CD4-positive, alpha-beta T cell (primary cell): ENCODE measurements around the gene TDRD5. TPM values are rescaled to one million over a fixed set of nuclear protein-coding genes. Genes with fewer than 3 reads are reported as not detected.

Source experiments
- ATAC-seq: fragments of 200-7000 bp; cut with Tn5 transposase; one replicate; pipeline ENCODE4 v1.10.0; 2022; ENCODE audit warnings: mild to moderate bottlenecking; ENCODE audit not compliant: poor library complexity
- CTCF ChIA-PET: fragments of 350-600 bp; sonication (Branson Sonifier 250); formaldehyde crosslinking; loops from one replicate; lab custom pipeline; 2021; ENCODE audit warnings: antibody characterized with exemption, inconsistent platforms; lab: Charles Lee
- POLR2A ChIA-PET: fragments of 350-600 bp; sonication (Branson Sonifier 250); formaldehyde crosslinking; loops from one replicate; lab custom pipeline; 2021; ENCODE audit warnings: antibody characterized with exemption, inconsistent platforms; lab: Charles Lee
- DNase-seq, 14 experiments: peaks; one replicate each; pipeline ENCODE4 v3.0.0-alpha.2; 2013 to 2020; ENCODE audit warnings: mixed read lengths in 2 of 14
- H3K27ac ChIP-seq, 2 donors: one replicate each; pipeline versions ENCODE4 v1.5.1 to v1.7.0; 2013; ENCODE audit warnings: low read length in 2 of 2, low read depth in 1 of 2, mild to moderate bottlenecking in 1 of 2
- H3K27me3 ChIP-seq, 2 experiments: 1 replicate in 1 of 2; 2 replicates in 1 of 2; pipeline versions ENCODE4 v1.6.1 to v1.7.0; 2013; ENCODE audit warnings: low read length in 2 of 2, control low read depth in 1 of 2, mild to moderate bottlenecking in 1 of 2, moderate library complexity in 1 of 2; ENCODE audit not compliant: insufficient read depth in 2 of 2, control insufficient read depth in 1 of 2
- H3K36me3 ChIP-seq: one replicate; pipeline ENCODE4 v1.6.1; 2013; ENCODE audit warnings: low read length, control low read depth; ENCODE audit not compliant: insufficient read depth
- H3K4me1 ChIP-seq: one replicate; pipeline ENCODE4 v1.6.1; 2013; ENCODE audit warnings: low read length, control low read depth; ENCODE audit not compliant: insufficient read depth
- H3K4me3 ChIP-seq: one replicate; pipeline ENCODE4 v1.5.1; 2013; ENCODE audit warnings: mild to moderate bottlenecking, low read length, moderate library complexity
- H3K9me3 ChIP-seq, 2 experiments: 1 replicate in 1 of 2; 2 replicates in 1 of 2; pipeline versions ENCODE4 v1.6.1 to v1.7.0; 2013; ENCODE audit warnings: low read length in 2 of 2, mild to moderate bottlenecking in 2 of 2, control low read depth in 1 of 2, moderate library complexity in 1 of 2; ENCODE audit not compliant: control insufficient read depth in 1 of 2, insufficient read depth in 1 of 2
- H3K27ac Mint-ChIP-seq: one replicate; pipeline ENCODE4 v1.8.0; 2020; ENCODE audit warnings: mixed read lengths
- H3K27me3 Mint-ChIP-seq: one replicate; pipeline ENCODE4 v1.8.0; 2021; ENCODE audit warnings: mixed read lengths
- H3K36me3 Mint-ChIP-seq: one replicate; pipeline ENCODE4 v1.8.0; 2021; ENCODE audit warnings: low read depth, mixed read lengths
- H3K4me1 Mint-ChIP-seq: one replicate; pipeline ENCODE4 v1.8.0; 2021; ENCODE audit warnings: low read depth, mixed read lengths
- H3K4me3 Mint-ChIP-seq: one replicate; pipeline ENCODE4 v1.8.0; 2020; ENCODE audit warnings: mild to moderate bottlenecking, mixed read lengths
- H3K9me3 Mint-ChIP-seq: one replicate; pipeline ENCODE4 v1.8.0; 2020; ENCODE audit warnings: mixed read lengths
- intact Hi-C, 2 experiments: fragments of 100-400 bp; cut with DNase I in 1 of 2; cut with micrococcal nuclease in 1 of 2; formaldehyde crosslinking; loops; one replicate each; pipeline versions ENCODE4 v1.15.1 to v1.9.0; 2023 to 2025; cut with DNase I, micrococcal nuclease
- total RNA-seq, 174 experiments: library from RNA in 2 of 174; stranded (reverse) in 2 of 174; gene quantifications; one replicate each; pipeline ENCODE4 v1.2.3 and lab custom pipeline; 2021 to 2026
- TF ChIP-seq, protein P1 (sequence below): fragments of 200-600 bp; IDR thresholded peaks from one replicate; pipeline ENCODE4 v1.8.0; 2022; ENCODE audit warnings: antibody characterized with exemption, mild to moderate bottlenecking

Gene TDRD5
- total RNA-seq, 2 experiments from 2014 or later: not detected

DNA sequence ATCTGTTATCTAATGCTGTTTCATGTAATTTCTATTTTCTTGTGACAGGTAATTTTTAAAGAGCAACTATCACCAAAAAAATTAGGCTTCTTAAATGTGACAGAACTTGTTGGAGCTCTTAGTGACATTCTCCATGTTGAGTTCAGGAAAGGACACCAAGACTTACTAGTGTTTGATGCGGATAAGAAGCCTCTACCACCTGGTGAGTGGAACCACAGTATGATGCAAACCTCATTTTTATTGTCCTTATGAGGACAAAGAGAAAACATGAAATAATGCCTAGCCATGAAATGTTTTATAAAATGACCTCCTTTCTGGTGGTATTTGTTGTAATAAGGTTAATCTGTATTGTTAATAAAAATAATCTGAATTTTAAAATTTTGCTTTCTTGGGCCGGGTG lies 39.1 kb downstream of the TDRD5 start:
- no peaks in the 10 kb centered on the region for H3K4me1 Mint-ChIP-seq
- H3K4me3 Mint-ChIP-seq: no peak overlapping the region
- ChIA-PET POLR2A (no interaction called here), CTCF (no interaction called here)
- no peaks in the 10 kb centered on the region for H3K36me3 Mint-ChIP-seq
- H3K4me1 ChIP-seq: no peaks in the 10 kb centered on the region
- peaks cover 15% of the 10 kb centered on the region for H3K27me3 Mint-ChIP-seq
- peaks cover 0 to 4% of the 10 kb centered on the region in 2 experiments for H3K27me3 ChIP-seq
- no peak for DNase-seq
- no peak overlapping the region for H3K27ac Mint-ChIP-seq
- no peaks in the 10 kb centered on the region for H3K9me3 Mint-ChIP-seq
- TF ChIP-seq, protein P1, sequence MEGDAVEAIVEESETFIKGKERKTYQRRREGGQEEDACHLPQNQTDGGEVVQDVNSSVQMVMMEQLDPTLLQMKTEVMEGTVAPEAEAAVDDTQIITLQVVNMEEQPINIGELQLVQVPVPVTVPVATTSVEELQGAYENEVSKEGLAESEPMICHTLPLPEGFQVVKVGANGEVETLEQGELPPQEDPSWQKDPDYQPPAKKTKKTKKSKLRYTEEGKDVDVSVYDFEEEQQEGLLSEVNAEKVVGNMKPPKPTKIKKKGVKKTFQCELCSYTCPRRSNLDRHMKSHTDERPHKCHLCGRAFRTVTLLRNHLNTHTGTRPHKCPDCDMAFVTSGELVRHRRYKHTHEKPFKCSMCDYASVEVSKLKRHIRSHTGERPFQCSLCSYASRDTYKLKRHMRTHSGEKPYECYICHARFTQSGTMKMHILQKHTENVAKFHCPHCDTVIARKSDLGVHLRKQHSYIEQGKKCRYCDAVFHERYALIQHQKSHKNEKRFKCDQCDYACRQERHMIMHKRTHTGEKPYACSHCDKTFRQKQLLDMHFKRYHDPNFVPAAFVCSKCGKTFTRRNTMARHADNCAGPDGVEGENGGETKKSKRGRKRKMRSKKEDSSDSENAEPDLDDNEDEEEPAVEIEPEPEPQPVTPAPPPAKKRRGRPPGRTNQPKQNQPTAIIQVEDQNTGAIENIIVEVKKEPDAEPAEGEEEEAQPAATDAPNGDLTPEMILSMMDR: no peak
- no peak for ATAC-seq
- no peak overlapping the region for H3K4me3 ChIP-seq
- H3K27ac ChIP-seq: no peak overlapping the region
- H3K9me3 ChIP-seq: no peaks in the 10 kb centered on the region
- no peaks in the 10 kb centered on the region for H3K36me3 ChIP-seq
- intact Hi-C loops: no loop called here

DNA sequence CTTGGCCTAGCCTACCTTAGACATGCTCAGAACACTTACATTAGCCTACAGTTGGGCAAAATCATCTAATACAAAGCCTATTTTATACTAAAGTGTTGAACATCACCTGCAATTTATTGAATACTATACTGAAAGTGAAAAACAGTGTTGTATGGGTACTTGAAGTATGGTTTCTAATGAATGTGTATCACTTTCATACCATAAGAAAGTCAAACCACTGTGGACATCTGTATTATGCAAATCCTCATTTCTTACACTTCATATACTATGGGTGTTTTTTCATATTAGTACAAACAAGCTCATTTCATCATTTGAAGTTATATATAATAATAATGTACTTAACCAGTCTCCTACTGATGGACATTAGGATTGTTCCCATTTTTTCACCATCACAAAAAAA lies 41.2 kb downstream of the TDRD5 start:
- DNase-seq (no peak), ATAC-seq (no peak)
- ChIA-PET POLR2A (no interaction called here), CTCF (no interaction called here)
- TF ChIP-seq, protein P1: no peak
- Histone ChIP-seq H3K27me3 (no peaks in the 10 kb centered on the region), H3K27ac (no peak overlapping the region), H3K36me3 (no peaks in the 10 kb centered on the region), H3K4me3 (no peak overlapping the region), H3K4me1 (no peaks in the 10 kb centered on the region), H3K9me3 (no peaks in the 10 kb centered on the region)
- no peak overlapping the region for H3K4me3 Mint-ChIP-seq
- no peak overlapping the region for H3K27ac Mint-ChIP-seq
- H3K36me3 Mint-ChIP-seq: no peaks in the 10 kb centered on the region
- no peaks in the 10 kb centered on the region for H3K4me1 Mint-ChIP-seq
- peaks cover 15% of the 10 kb centered on the region for H3K27me3 Mint-ChIP-seq
- intact Hi-C loops: no loop called here
- H3K9me3 Mint-ChIP-seq: no peaks in the 10 kb centered on the region

DNA sequence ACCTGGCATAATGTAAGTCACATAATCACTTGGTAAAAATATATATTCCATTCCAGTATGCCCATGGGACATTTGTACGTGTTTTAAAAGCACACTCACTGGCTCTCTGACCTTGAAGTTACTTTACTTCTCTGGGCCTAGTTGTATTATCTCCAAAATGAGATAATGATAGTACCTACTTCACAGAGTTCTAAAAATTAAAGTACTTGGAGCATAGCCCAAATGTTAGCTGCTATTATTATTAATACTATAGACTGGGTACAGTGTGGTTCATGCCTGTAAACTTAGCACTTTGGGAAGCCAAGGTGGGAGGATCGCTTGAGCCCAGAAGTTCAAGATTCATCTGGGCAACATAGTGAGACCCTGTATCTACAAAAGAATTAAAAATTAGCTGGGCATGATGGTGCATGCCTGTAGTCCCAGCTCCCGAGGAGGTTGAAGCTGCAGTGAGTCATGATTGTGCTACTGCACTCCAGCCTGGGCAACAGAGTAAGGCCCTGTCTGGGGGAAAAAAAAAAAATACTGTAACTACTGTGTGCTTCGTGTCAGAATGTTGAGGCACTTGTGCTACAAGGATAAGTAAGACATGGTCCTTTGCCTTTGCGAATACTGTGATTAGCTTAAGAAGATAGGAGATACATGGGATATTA lies 45.7 kb downstream of the TDRD5 start:
- H3K36me3 Mint-ChIP-seq: no peaks in the 10 kb centered on the region
- no peak for ATAC-seq

More for the DNA sequence above, 45.7 kb downstream of the TDRD5 start:
- Mint-ChIP-seq H3K4me1 (no peaks in the 10 kb centered on the region), H3K9me3 (no peaks in the 10 kb centered on the region), H3K4me3 (no peak overlapping the region), H3K27me3 (peaks cover 5% of the 10 kb centered on the region), H3K27ac (no peak overlapping the region)
- H3K27me3 ChIP-seq: no peaks in the 10 kb centered on the region
- CTCF ChIA-PET: no interaction called here
- DNase-seq: no peak
- H3K4me3 ChIP-seq: no peak overlapping the region
- no peaks in the 10 kb centered on the region for H3K9me3 ChIP-seq
- TF ChIP-seq, protein P1: no peak
- no peak overlapping the region for H3K27ac ChIP-seq
- no peaks in the 10 kb centered on the region for H3K4me1 ChIP-seq
- POLR2A ChIA-PET: no interaction called here
- no peaks in the 10 kb centered on the region for H3K36me3 ChIP-seq
- intact Hi-C loops: no loop called here
